GM12878 (cell line): ENCODE measurements around the gene SYPL1. TPM values are rescaled to one million over a fixed set of nuclear protein-coding genes. Genes with fewer than 3 reads are reported as not detected.

ENCODE experiments used
- ATAC-seq: fragments of 200-7000 bp; cut with Tn5 transposase; 3 replicates; pipeline ENCODE4 v1.9.1; 2020; ENCODE audit warnings: mild to moderate bottlenecking, moderate library complexity
- BruUV-seq: library from RNA; stranded (reverse); fragments of 400-500 nt; replicated peaks from 2 replicates; lab custom pipeline; 2021; lab: Mats Ljungman, UMichigan
- CTCF ChIA-PET: fragments of 300-600 bp; sonication (Branson Sonifier 250); formaldehyde crosslinking; extraction: SDS; loops from one replicate; lab custom pipeline; 2021; ENCODE audit warnings: inconsistent platforms; lab: Yijun Ruan, JAX
- POLR2A ChIA-PET: fragments of 350-600 bp; formaldehyde crosslinking; extraction: SDS; loops from one replicate; lab custom pipeline; 2021; ENCODE audit warnings: inconsistent platforms; lab: Charles Lee
- RAD21 ChIA-PET: fragments of 300-600 bp; sonication (Branson Sonifier 250); formaldehyde crosslinking; loops from one replicate; lab custom pipeline; 2023; ENCODE audit warnings: antibody characterized with exemption; ENCODE audit not compliant: unreplicated experiment; lab: Charles Lee
- SMC1A ChIA-PET: fragments of 300-600 bp; sonication (Branson Sonifier 250); formaldehyde crosslinking; loops from one replicate; lab custom pipeline; 2023; ENCODE audit not compliant: unreplicated experiment, uncharacterized antibody; lab: Charles Lee
- DNase-seq: peaks from one replicate; pipeline ENCODE4 v3.0.0-alpha.2; 2011; ENCODE audit warnings: low read depth, low spot score
- FAIRE-seq: peaks from 3 replicates; lab custom pipeline; 2011; peaks lifted over from hg19 to GRCh38; lab: Jason Lieb, UNC
- H2AFZ ChIP-seq: 2 replicates; pipeline ENCODE4 v1.6.0; 2011; ENCODE audit warnings: low read depth, low read length, control low read depth; ENCODE audit not compliant: control insufficient read depth
- H3K27ac ChIP-seq: 2 replicates; pipeline ENCODE4 v1.5.1; 2011; ENCODE audit warnings: control low read depth; ENCODE audit not compliant: control insufficient read depth, insufficient read depth
- H3K27me3 ChIP-seq, 2 experiments: replicated peaks in 1 of 2; 2 replicates each; pipeline versions ENCODE4 v1.6.0 to v1.6.1; 2011; ENCODE audit warnings: low read length in 1 of 2; ENCODE audit not compliant: control insufficient read depth in 2 of 2, insufficient read depth in 2 of 2
- H3K36me3 ChIP-seq, 2 experiments: 2 replicates each; pipeline ENCODE4 v1.5.1; 2011; ENCODE audit warnings: low read length in 1 of 2; ENCODE audit not compliant: control insufficient read depth in 2 of 2, insufficient read depth in 2 of 2
- H3K4me1 ChIP-seq: 2 replicates; pipeline ENCODE4 v1.6.1; 2011; ENCODE audit warnings: mild to moderate bottlenecking, low read length, moderate library complexity, mixed read lengths; ENCODE audit not compliant: control insufficient read depth, insufficient read depth
- H3K4me2 ChIP-seq: 2 replicates; pipeline ENCODE4 v1.6.0; 2011; ENCODE audit warnings: control low read depth; ENCODE audit not compliant: control insufficient read depth, insufficient read depth
- H3K4me3 ChIP-seq: fragments of 200-600 bp; sonication (generic); 2 replicates; pipeline ENCODE4 v1.5.1; 2016
- H3K79me2 ChIP-seq: 2 replicates; pipeline ENCODE4 v1.6.0; 2011; ENCODE audit warnings: low read length; ENCODE audit not compliant: control insufficient read depth, insufficient read depth
- H3K9ac ChIP-seq: 2 replicates; pipeline ENCODE4 v1.8.0; 2011; ENCODE audit warnings: low read length, control low read depth, mixed read lengths; ENCODE audit not compliant: control insufficient read depth, insufficient read depth
- H3K9me3 ChIP-seq: replicated peaks from 3 replicates; pipeline ENCODE4 v1.5.1; 2011; ENCODE audit warnings: mild to moderate bottlenecking, low read length; ENCODE audit not compliant: control insufficient read depth, insufficient read depth
- H4K20me1 ChIP-seq: 2 replicates; pipeline ENCODE4 v1.6.0; 2011; ENCODE audit not compliant: control insufficient read depth, insufficient read depth
- EED ChIP-seq: sonication (generic); IDR thresholded peaks from 2 replicates; pipeline ENCODE4 v1.6.1; 2016; ENCODE audit warnings: antibody characterized with exemption, low read depth
- ESRRA ChIP-seq: IDR thresholded peaks from 2 replicates; pipeline ENCODE4 v1.6.1; 2012; ENCODE audit warnings: mild to moderate bottlenecking, low read length, improper control_type of control experiment
- HCFC1 ChIP-seq: fragments of 150-350 bp; IDR thresholded peaks from 2 replicates; pipeline ENCODE4 v1.6.1; 2014; ENCODE audit warnings: low read length
- RELA ChIP-seq: fragments of 450-650 bp; IDR thresholded peaks from 2 replicates; pipeline ENCODE4 v1.8.0; 2014; ENCODE audit warnings: borderline replicate concordance; ENCODE audit not compliant: partially characterized antibody
- ZSCAN29 ChIP-seq: fragments of 450-650 bp; IDR thresholded peaks from 2 replicates; pipeline ENCODE4 v1.6.1; 2017; ENCODE audit warnings: mild to moderate bottlenecking, moderate library complexity
- WGBS: methylation state at CpG from one replicate; pipeline ENCODE4 v1.1.6; 2016; ENCODE audit warnings: low lambda C conversion rate; ENCODE audit not compliant: insufficient replicate concordance, insufficient coverage; ENCODE audit errors: missing lambda C conversion rate; 5-methylcytosine and 5-hydroxymethylcytosine counted together
- in situ Hi-C: fragments of 300-500 bp; cut with MboI; formaldehyde crosslinking; loops from 9 replicates; pipeline ENCODE4 v1.14.3; 2018; ENCODE audit warnings: mixed read lengths
- intact Hi-C: fragments of 100-400 bp; cut with micrococcal nuclease; formaldehyde crosslinking; loops from one replicate; pipeline ENCODE4 v1.14.2; 2022; ENCODE audit not compliant: unreplicated experiment
- polyA plus RNA-seq, 11 experiments: library from polyadenylated mRNA; depleted of rRNA in 4 of 11; unstranded in 6 of 11; stranded (reverse) in 5 of 11; fragments of >200 nt; fragmentation: Nextera tagmentation in 4 of 11; fragmentation: Illumina TruSeq in 1 of 11; extraction: Ambion mirVana in 4 of 11; extraction: Trizol in 1 of 11; gene quantifications; 1 replicate in 1 of 11; 2 replicates in 10 of 11; pipeline versions ENCODE4 v1.2.1 to v1.2.3, GENCODE V29; 2011 to 2016; ENCODE audit warnings: inconsistent platforms in 2 of 11, missing spikeins in 2 of 11, low read depth in 1 of 11
- total RNA-seq, 4 experiments: library from RNA; depleted of rRNA in 3 of 4; stranded (reverse); fragments of >200 nt in 3 of 4; fragmentation: Illumina TruSeq in 1 of 4; extraction: Trizol in 1 of 4; gene quantifications; 2 replicates each; pipeline versions ENCODE4 v1.2.1 to v1.2.3, GENCODE V29; 2013 to 2021
- TF ChIP-seq, protein P1 (sequence below): IDR thresholded peaks from 2 replicates; pipeline ENCODE4 v1.6.1; 2012; ENCODE audit warnings: improper control_type of control experiment, low read depth, low read length; ENCODE audit not compliant: insufficient replicate concordance
- TF ChIP-seq, protein P2 (sequence below): fragments of 450-650 bp; IDR thresholded peaks from 2 replicates; pipeline ENCODE4 v1.6.1; 2018; ENCODE audit warnings: mild to moderate bottlenecking, low read depth, moderate library complexity; ENCODE audit not compliant: partially characterized antibody
- TF ChIP-seq, protein P3 (sequence below): fragments of 450-650 bp; formaldehyde crosslinking; IDR thresholded peaks from 2 replicates; pipeline ENCODE4 v1.4.0; 2020; ENCODE audit warnings: mild to moderate bottlenecking, moderate library complexity

Gene SYPL1
- total and polyA plus RNA-seq, 10 of the 15 experiments (the other 5 are each of a cell fraction or from before 2014, with no cell fraction given), result 34.5 to 177 (median 87.3) TPM

DNA sequence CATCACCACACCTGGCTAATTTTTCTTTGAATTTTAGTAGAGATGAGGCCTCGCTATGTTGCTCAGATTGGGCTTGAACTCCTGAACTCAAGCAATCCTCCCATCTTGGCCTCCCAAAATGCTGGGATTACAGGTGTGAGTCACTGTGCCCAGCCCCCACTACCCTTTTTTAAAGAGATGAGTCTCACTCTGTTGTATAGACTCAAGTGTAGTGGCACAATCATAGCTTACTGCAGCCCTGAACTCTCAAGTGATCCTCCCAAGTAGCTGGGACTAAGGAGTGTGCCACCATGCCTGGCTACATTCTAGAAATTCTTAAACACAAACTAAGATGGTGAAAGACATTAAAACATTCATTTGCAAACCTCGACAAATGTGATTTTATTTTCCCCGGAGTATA lies 12.6 kb downstream of the SYPL1 start:
- H3K9me3 ChIP-seq, result no peaks in the 10 kb centered on the region
- no peak overlapping the region for H3K4me3 ChIP-seq
- H3K4me2 ChIP-seq, result peak overlapping the region; percentile 34
- no peak overlapping the region for H3K9ac ChIP-seq
- RAD21 ChIA-PET, result interaction anchor here (0.7 to 1.7 kb wide), 5 partner anchors 16 to 55 kb away, joined by 3 to 8 read pairs (median 3); no protein-coding TSS in a partner anchor
- 0 out of 4 replicates have a peak, but pooled peaks cover 0 to 1% of the 10 kb centered on the region in 2 experiments for H3K36me3 ChIP-seq
- H3K79me2 ChIP-seq, result peaks cover 55% of the 10 kb centered on the region
- intact Hi-C loops, result no loop called here
- POLR2A ChIA-PET, result interaction anchor here (1.0 to 1.5 kb wide), 2 partner anchors 12 to 29 kb away, joined by 3 to 7 read pairs; partner anchors contain the start of gene SYPL1
- CTCF ChIA-PET, result interaction anchor here (0.9 to 1.6 kb wide), 4 partner anchors 14 to 54 kb away, joined by 3 to 5 read pairs (median 3); no protein-coding TSS in a partner anchor
- WGBS, result 64% methylated on average over 3 of the region's 3 CpGs
- no TSS peak for BruUV-seq
- H3K27me3 ChIP-seq, result no peaks in the 10 kb centered on the region
- FAIRE-seq (no peak), ATAC-seq (peak; percentile 34), DNase-seq (no peak)
- H3K4me1 ChIP-seq, result peaks cover 13% of the 10 kb centered on the region
- peaks cover 3% of the 10 kb centered on the region; the same call in 1 of the 2 replicates for H4K20me1 ChIP-seq
- in situ Hi-C loops, result no loop called here
- H2AFZ ChIP-seq, result no peak overlapping the region
- H3K27ac ChIP-seq, result no peak overlapping the region
- SMC1A ChIA-PET, result interaction anchor here (0.7 to 2.2 kb wide), 6 partner anchors 10 to 42 kb away, joined by 3 to 14 read pairs (median 5); partner anchors contain the start of gene SYPL1
- TF ChIP-seq EED (no peak), HCFC1 (no peak), RELA (no peak), ZSCAN29 (no peak), ESRRA (no peak)
- TF ChIP-seq, protein P1, sequence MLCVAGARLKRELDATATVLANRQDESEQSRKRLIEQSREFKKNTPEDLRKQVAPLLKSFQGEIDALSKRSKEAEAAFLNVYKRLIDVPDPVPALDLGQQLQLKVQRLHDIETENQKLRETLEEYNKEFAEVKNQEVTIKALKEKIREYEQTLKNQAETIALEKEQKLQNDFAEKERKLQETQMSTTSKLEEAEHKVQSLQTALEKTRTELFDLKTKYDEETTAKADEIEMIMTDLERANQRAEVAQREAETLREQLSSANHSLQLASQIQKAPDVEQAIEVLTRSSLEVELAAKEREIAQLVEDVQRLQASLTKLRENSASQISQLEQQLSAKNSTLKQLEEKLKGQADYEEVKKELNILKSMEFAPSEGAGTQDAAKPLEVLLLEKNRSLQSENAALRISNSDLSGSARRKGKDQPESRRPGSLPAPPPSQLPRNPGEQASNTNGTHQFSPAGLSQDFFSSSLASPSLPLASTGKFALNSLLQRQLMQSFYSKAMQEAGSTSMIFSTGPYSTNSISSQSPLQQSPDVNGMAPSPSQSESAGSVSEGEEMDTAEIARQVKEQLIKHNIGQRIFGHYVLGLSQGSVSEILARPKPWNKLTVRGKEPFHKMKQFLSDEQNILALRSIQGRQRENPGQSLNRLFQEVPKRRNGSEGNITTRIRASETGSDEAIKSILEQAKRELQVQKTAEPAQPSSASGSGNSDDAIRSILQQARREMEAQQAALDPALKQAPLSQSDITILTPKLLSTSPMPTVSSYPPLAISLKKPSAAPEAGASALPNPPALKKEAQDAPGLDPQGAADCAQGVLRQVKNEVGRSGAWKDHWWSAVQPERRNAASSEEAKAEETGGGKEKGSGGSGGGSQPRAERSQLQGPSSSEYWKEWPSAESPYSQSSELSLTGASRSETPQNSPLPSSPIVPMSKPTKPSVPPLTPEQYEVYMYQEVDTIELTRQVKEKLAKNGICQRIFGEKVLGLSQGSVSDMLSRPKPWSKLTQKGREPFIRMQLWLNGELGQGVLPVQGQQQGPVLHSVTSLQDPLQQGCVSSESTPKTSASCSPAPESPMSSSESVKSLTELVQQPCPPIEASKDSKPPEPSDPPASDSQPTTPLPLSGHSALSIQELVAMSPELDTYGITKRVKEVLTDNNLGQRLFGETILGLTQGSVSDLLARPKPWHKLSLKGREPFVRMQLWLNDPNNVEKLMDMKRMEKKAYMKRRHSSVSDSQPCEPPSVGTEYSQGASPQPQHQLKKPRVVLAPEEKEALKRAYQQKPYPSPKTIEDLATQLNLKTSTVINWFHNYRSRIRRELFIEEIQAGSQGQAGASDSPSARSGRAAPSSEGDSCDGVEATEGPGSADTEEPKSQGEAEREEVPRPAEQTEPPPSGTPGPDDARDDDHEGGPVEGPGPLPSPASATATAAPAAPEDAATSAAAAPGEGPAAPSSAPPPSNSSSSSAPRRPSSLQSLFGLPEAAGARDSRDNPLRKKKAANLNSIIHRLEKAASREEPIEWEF, result no peak
- TF ChIP-seq, protein P2, sequence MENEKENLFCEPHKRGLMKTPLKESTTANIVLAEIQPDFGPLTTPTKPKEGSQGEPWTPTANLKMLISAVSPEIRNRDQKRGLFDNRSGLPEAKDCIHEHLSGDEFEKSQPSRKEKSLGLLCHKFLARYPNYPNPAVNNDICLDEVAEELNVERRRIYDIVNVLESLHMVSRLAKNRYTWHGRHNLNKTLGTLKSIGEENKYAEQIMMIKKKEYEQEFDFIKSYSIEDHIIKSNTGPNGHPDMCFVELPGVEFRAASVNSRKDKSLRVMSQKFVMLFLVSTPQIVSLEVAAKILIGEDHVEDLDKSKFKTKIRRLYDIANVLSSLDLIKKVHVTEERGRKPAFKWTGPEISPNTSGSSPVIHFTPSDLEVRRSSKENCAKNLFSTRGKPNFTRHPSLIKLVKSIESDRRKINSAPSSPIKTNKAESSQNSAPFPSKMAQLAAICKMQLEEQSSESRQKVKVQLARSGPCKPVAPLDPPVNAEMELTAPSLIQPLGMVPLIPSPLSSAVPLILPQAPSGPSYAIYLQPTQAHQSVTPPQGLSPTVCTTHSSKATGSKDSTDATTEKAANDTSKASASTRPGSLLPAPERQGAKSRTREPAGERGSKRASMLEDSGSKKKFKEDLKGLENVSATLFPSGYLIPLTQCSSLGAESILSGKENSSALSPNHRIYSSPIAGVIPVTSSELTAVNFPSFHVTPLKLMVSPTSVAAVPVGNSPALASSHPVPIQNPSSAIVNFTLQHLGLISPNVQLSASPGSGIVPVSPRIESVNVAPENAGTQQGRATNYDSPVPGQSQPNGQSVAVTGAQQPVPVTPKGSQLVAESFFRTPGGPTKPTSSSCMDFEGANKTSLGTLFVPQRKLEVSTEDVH, result no peak
- TF ChIP-seq, protein P3, sequence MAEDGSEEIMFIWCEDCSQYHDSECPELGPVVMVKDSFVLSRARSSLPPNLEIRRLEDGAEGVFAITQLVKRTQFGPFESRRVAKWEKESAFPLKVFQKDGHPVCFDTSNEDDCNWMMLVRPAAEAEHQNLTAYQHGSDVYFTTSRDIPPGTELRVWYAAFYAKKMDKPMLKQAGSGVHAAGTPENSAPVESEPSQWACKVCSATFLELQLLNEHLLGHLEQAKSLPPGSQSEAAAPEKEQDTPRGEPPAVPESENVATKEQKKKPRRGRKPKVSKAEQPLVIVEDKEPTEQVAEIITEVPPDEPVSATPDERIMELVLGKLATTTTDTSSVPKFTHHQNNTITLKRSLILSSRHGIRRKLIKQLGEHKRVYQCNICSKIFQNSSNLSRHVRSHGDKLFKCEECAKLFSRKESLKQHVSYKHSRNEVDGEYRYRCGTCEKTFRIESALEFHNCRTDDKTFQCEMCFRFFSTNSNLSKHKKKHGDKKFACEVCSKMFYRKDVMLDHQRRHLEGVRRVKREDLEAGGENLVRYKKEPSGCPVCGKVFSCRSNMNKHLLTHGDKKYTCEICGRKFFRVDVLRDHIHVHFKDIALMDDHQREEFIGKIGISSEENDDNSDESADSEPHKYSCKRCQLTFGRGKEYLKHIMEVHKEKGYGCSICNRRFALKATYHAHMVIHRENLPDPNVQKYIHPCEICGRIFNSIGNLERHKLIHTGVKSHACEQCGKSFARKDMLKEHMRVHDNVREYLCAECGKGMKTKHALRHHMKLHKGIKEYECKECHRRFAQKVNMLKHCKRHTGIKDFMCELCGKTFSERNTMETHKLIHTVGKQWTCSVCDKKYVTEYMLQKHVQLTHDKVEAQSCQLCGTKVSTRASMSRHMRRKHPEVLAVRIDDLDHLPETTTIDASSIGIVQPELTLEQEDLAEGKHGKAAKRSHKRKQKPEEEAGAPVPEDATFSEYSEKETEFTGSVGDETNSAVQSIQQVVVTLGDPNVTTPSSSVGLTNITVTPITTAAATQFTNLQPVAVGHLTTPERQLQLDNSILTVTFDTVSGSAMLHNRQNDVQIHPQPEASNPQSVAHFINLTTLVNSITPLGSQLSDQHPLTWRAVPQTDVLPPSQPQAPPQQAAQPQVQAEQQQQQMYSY, result no peak
